Activated B cell treated with CpG ODN at 0.5 μM for 24 hours (primary cell): ENCODE data around the gene CPEB1. TPM values are rescaled to one million over a fixed set of nuclear protein-coding genes. Genes with fewer than 3 reads are reported as not detected.
A peak's percentile ranks its signal among the peaks of the same experiment; 100 is the strongest.

Source experiments
- ATAC-seq: fragments of 200-7000 bp; cut with Tn5 transposase; one replicate; pipeline ENCODE4 v1.10.0; 2021; ENCODE audit warnings: low read depth, mild to moderate bottlenecking, moderate library complexity
- CTCF ChIA-PET: fragments of 350-600 bp; sonication (Branson Sonifier 250); formaldehyde crosslinking; loops from one replicate; lab custom pipeline; 2021; ENCODE audit warnings: antibody characterized with exemption; lab: Charles Lee
- POLR2A ChIA-PET: fragments of 350-600 bp; sonication (Branson Sonifier 250); formaldehyde crosslinking; loops from one replicate; lab custom pipeline; 2021; ENCODE audit warnings: antibody characterized with exemption; lab: Charles Lee
- DNase-seq: peaks from one replicate; pipeline ENCODE4 v3.0.0; 2022
- H3K27ac Mint-ChIP-seq: one replicate; pipeline ENCODE4 v1.8.0; 2020; ENCODE audit warnings: mixed read lengths
- H3K27me3 Mint-ChIP-seq: one replicate; pipeline ENCODE4 v1.8.0; 2021; ENCODE audit warnings: mixed read lengths
- H3K36me3 Mint-ChIP-seq: one replicate; pipeline ENCODE4 v1.8.0; 2021; ENCODE audit warnings: low read depth, mixed read lengths
- H3K4me1 Mint-ChIP-seq: one replicate; pipeline ENCODE4 v1.8.0; 2021; ENCODE audit warnings: mixed read lengths
- H3K4me3 Mint-ChIP-seq: one replicate; pipeline ENCODE4 v1.8.0; 2020; ENCODE audit warnings: mild to moderate bottlenecking, mixed read lengths
- H3K9me3 Mint-ChIP-seq: one replicate; pipeline ENCODE4 v1.8.0; 2020; ENCODE audit warnings: mixed read lengths
- intact Hi-C: fragments of 100-400 bp; cut with micrococcal nuclease; formaldehyde crosslinking; loops from one replicate; pipeline ENCODE4 v1.15.1; 2024
- total RNA-seq: library from RNA; stranded (reverse); gene quantifications from 2 replicates; pipeline ENCODE4 v1.2.3, GENCODE V29; 2022
- TF ChIP-seq, protein P1 (sequence below): fragments of 200-600 bp; IDR thresholded peaks from one replicate; pipeline ENCODE4 v1.8.0; 2022; ENCODE audit warnings: antibody characterized with exemption, mild to moderate bottlenecking

CPEB1 gene
- total RNA-seq, 1 donor from 2014 or later = not detected

DNA sequence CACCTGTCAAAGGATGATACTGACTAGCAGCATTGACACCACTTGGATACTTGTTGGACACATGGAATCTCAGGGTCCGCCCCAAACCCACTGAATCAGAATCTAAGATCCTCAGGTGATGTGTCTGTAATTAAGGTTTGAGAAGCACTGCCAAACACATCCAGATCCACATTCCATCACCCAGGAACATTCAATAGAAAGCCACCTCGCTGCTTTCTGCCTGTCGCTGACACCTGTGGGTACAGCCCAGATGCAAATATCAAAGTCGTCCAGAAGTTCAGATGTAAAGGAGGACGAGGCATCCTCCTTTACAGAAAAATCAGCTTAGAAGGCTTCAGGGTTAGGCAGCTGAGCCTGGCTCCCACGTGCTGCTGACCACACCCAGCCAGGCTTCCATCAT lies 101.7 kb downstream of the CPEB1 start:
- ATAC-seq (no peak), DNase-seq (no peak)
- intact Hi-C loops = no loop called here
- H3K9me3 Mint-ChIP-seq = no peaks in the 10 kb centered on the region
- no peak overlapping the region for H3K27ac Mint-ChIP-seq
- H3K36me3 Mint-ChIP-seq = peaks cover 5% of the 10 kb centered on the region
- ChIA-PET CTCF (no interaction called here), POLR2A (no interaction called here)
- no peak overlapping the region for H3K4me3 Mint-ChIP-seq
- peaks cover 5% of the 10 kb centered on the region for H3K27me3 Mint-ChIP-seq
- TF ChIP-seq, protein P1, sequence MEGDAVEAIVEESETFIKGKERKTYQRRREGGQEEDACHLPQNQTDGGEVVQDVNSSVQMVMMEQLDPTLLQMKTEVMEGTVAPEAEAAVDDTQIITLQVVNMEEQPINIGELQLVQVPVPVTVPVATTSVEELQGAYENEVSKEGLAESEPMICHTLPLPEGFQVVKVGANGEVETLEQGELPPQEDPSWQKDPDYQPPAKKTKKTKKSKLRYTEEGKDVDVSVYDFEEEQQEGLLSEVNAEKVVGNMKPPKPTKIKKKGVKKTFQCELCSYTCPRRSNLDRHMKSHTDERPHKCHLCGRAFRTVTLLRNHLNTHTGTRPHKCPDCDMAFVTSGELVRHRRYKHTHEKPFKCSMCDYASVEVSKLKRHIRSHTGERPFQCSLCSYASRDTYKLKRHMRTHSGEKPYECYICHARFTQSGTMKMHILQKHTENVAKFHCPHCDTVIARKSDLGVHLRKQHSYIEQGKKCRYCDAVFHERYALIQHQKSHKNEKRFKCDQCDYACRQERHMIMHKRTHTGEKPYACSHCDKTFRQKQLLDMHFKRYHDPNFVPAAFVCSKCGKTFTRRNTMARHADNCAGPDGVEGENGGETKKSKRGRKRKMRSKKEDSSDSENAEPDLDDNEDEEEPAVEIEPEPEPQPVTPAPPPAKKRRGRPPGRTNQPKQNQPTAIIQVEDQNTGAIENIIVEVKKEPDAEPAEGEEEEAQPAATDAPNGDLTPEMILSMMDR = no peak
- H3K4me1 Mint-ChIP-seq = peaks cover 9% of the 10 kb centered on the region

DNA sequence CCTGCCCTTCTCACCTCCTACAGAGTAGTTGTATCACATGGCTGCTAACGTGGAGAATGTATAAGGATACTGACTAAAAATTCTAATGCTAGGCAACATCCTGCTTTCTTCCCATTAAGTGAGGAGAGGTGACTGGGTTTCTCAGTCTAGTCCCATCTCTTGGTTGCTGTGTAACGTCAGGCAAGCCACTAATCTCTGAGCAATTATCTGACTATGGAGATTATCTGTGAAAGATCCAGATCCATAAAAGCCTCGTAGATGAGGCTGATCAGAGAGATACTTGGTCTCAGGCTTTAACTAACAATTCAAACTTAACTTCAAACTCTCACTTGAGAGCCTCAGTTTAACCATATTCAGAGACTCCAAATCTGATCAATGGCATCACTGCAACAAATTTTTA lies 102.2 kb downstream of the CPEB1 start:
- no peak overlapping the region for H3K4me3 Mint-ChIP-seq
- ATAC-seq (no peak), DNase-seq (no peak)
- CTCF ChIA-PET = no interaction called here
- TF ChIP-seq, protein P1 = no peak
- peaks cover 5% of the 10 kb centered on the region for H3K36me3 Mint-ChIP-seq
- H3K27ac Mint-ChIP-seq = no peak overlapping the region
- intact Hi-C loops = no loop called here
- peaks cover 5% of the 10 kb centered on the region for H3K27me3 Mint-ChIP-seq
- H3K9me3 Mint-ChIP-seq = no peaks in the 10 kb centered on the region
- H3K4me1 Mint-ChIP-seq = peaks cover 9% of the 10 kb centered on the region
- POLR2A ChIA-PET = no interaction called here

DNA sequence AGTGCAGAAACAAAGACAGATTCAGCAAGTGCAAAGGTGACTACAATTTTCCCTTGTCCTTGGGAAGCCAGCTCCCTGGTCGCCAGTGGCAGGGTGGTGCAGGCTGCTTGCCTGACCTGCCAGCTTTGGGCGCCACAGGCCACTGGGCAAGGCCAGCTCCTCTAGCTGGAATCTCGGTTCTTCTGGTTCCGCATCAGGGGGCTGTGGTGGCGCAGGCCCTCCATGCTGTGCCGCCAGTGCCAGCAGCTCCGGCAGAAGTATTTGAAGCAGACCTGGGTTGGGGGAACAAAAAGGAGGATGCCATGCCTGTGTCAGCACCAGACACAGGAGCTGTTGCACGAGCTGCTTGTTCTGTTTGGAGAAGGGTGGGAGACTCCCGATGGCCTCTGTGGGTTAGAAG lies 102.7 kb downstream of the CPEB1 start:
- Mint-ChIP-seq H3K4me1 (peaks cover 11% of the 10 kb centered on the region), H3K36me3 (peaks cover 11% of the 10 kb centered on the region), H3K27ac (no peak overlapping the region), H3K27me3 (peaks cover 5% of the 10 kb centered on the region), H3K4me3 (no peak overlapping the region), H3K9me3 (no peaks in the 10 kb centered on the region)
- ATAC-seq = no peak
- ChIA-PET CTCF (no interaction called here), POLR2A (no interaction called here)
- TF ChIP-seq, protein P1 = no peak
- DNase-seq = no peak
- intact Hi-C loops = loop anchor here (5.0 kb wide), 1 partner anchor 518 kb away; no protein-coding TSS in a partner anchor

DNA sequence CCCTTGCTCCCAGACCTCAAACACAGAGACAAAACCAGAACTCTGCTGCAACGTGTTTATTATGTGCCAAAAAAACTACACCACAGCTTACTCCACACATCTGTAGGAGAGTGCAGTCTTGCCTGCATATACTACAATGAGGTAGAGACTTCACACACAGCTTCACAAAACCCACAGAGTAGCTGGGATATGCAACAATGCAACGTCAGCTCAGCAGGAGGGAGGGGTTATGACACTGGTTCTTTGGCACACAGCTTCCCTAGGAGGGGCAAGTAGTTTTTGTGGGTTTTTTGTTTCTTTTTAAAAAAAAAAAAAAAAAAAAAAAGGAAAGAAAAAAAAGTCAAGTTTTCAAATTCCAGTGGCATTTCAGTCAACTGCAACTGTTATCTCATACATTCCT lies 104.0 kb downstream of the CPEB1 start:
- intact Hi-C loops = loop anchor here (5.0 kb wide), 1 partner anchor 519 kb away; no protein-coding TSS in a partner anchor
- no peak overlapping the region for H3K27ac Mint-ChIP-seq
- H3K27me3 Mint-ChIP-seq = peaks cover 5% of the 10 kb centered on the region
- H3K4me3 Mint-ChIP-seq = no peak overlapping the region
- H3K4me1 Mint-ChIP-seq = peaks cover 23% of the 10 kb centered on the region
- H3K9me3 Mint-ChIP-seq = no peaks in the 10 kb centered on the region
- POLR2A ChIA-PET = interaction anchor here (0.5 to 0.7 kb wide), 2 partner anchors 138 to 207 kb away, joined by 6 to 7 read pairs; no protein-coding TSS in a partner anchor
- TF ChIP-seq, protein P1 = no peak
- H3K36me3 Mint-ChIP-seq = peaks cover 23% of the 10 kb centered on the region
- ATAC-seq (no peak), DNase-seq (no peak)
- CTCF ChIA-PET = no interaction called here

DNA sequence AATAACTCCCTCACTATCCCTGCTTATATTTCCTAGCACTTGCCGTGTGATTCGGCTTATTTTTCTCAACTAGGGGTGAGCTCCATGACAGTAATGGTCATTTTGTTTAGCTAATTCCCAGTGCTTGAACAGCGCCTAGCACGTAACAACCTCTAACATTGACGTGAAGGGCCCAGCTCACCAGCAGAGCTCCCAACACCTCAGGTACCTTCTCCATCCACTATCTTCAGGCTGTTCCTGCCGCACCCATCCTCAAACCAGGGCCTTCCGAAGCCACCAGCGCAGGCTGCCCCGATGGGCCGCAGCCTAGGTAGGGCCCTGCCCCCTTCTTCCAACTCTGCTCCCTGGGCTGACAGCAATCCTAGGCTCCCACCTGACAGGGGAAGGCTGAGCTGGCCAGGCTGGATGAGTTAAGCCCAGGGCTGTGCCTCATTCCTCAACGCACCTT lies 106.2 kb downstream of the CPEB1 start:
- Mint-ChIP-seq H3K27ac (peak overlapping the region; percentile 97), H3K36me3 (peaks cover 45% of the 10 kb centered on the region), H3K9me3 (no peaks in the 10 kb centered on the region), H3K27me3 (peaks cover 3% of the 10 kb centered on the region), H3K4me1 (peaks cover 34% of the 10 kb centered on the region), H3K4me3 (peak overlapping the region; percentile 98)
- TF ChIP-seq, protein P1 = no peak
- CTCF ChIA-PET = interaction anchor here (1.0 to 2.7 kb wide), 3 partner anchors 10 to 470 kb away, joined by 3 to 22 read pairs (median 9); partner anchors contain the start of gene C15orf40
- intact Hi-C loops = loop anchor here (1.0 to 5.0 kb wide), 11 partner anchors 139 to 521 kb away; partner anchors contain the start of genes AP3B2, C15orf40, EFL1 and RAMAC
- ATAC-seq = no peak
- DNase-seq = no peak
- POLR2A ChIA-PET = interaction anchor here (0.6 to 2.8 kb wide), 20 partner anchors 8 to 1249 kb away, joined by 3 to 44 read pairs (median 6); partner anchors contain the start of genes AP3B2, BTBD1, C15orf40 and EFL1
